Activated CD4-positive, alpha-beta T cell treated with anti-CD3 and anti-CD28 coated beads, Interleukin-2, amount 10 ng/mL, durations not matched to agents 24 days and 14 days (primary cell): ENCODE results near the gene CCDC82. TPM values are rescaled to one million over a fixed set of nuclear protein-coding genes. Genes with fewer than 3 reads are reported as not detected.
A peak's percentile ranks its signal among the peaks of the same experiment; 100 is the strongest.

Source experiments
- DNase-seq: peaks from one replicate; pipeline ENCODE4 v3.0.0; 2022
- H3K27ac Mint-ChIP-seq: one replicate; pipeline ENCODE4 v1.8.0; 2022; ENCODE audit warnings: mild to moderate bottlenecking, mixed read lengths
- H3K27me3 Mint-ChIP-seq: one replicate; pipeline ENCODE4 v1.8.0; 2022; ENCODE audit warnings: mixed read lengths
- H3K36me3 Mint-ChIP-seq: one replicate; pipeline ENCODE4 v1.8.0; 2022; ENCODE audit warnings: low read depth, mild to moderate bottlenecking, mixed read lengths
- H3K4me1 Mint-ChIP-seq: one replicate; pipeline ENCODE4 v1.8.0; 2021; ENCODE audit warnings: mixed read lengths
- H3K4me3 Mint-ChIP-seq: one replicate; pipeline ENCODE4 v1.8.0; 2022; ENCODE audit warnings: mild to moderate bottlenecking, moderate library complexity, mixed read lengths
- H3K9me3 Mint-ChIP-seq: one replicate; pipeline ENCODE4 v1.8.0; 2021; ENCODE audit warnings: mixed read lengths
- intact Hi-C: fragments of 100-400 bp; cut with micrococcal nuclease; formaldehyde crosslinking; loops from one replicate; pipeline ENCODE4 v1.15.1; 2023
- total RNA-seq: library from RNA; stranded (reverse); gene quantifications from 2 replicates; pipeline ENCODE4 v1.2.3, GENCODE V29; 2022

CCDC82 gene
- total RNA-seq, 1 donor from 2014 or later = 31.8 TPM

DNA sequence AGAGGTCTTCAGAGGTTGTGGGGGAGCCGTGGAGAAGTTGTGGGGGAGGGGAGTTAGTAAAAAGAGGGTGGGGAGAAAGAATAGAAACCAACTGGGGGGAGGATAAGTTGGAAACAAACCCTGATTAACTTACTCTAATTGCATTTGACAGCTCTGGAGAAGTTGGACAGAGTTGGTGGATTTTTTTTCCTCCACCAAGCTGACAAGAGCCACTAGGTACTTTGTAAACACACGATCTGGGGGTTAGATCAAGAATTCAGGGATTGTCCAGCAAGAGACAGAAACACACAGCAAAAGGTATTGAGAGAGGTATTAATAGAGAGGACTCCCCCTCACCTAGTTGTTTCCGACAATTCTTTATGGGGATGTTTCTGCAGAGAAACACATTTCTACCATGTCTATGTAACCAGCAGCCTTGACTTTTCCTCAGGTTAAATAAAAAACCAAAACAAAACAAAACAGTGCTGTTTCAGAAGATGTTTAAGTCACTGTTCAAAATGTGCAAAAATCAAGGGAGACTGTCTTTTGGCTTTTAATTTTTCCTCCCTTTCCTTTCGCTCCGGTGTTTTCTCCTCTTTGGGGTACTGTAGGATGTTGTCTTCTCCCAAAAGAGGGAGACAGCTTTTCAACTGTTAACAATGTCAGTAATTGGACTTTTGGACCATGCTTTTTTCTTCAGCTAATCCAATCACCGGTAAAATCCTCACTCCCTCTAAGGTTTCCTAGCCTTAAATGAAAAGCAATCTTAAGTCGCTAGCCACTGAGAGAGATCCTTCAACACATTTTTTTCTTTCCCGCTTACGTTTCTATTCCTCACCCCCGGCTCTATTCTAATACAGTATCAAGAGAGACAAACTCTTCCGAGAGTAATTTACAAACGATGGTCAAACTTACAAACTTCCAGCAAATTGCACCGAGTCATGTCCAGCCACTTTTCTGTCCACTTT lies 47.4 kb downstream of the CCDC82 start:
- Mint-ChIP-seq H3K36me3 (peaks cover 10% of the 10 kb centered on the region), H3K4me1 (peaks cover 52% of the 10 kb centered on the region), H3K27ac (peak overlapping the region; percentile 93), H3K4me3 (peak overlapping the region; percentile 95), H3K9me3 (no peaks in the 10 kb centered on the region), H3K27me3 (no peaks in the 10 kb centered on the region)
- intact Hi-C loops = loop anchor here (2.0 to 10.0 kb wide), 9 partner anchors 35 to 505 kb away; partner anchors contain the start of gene MTMR2
- no peak for DNase-seq

DNA sequence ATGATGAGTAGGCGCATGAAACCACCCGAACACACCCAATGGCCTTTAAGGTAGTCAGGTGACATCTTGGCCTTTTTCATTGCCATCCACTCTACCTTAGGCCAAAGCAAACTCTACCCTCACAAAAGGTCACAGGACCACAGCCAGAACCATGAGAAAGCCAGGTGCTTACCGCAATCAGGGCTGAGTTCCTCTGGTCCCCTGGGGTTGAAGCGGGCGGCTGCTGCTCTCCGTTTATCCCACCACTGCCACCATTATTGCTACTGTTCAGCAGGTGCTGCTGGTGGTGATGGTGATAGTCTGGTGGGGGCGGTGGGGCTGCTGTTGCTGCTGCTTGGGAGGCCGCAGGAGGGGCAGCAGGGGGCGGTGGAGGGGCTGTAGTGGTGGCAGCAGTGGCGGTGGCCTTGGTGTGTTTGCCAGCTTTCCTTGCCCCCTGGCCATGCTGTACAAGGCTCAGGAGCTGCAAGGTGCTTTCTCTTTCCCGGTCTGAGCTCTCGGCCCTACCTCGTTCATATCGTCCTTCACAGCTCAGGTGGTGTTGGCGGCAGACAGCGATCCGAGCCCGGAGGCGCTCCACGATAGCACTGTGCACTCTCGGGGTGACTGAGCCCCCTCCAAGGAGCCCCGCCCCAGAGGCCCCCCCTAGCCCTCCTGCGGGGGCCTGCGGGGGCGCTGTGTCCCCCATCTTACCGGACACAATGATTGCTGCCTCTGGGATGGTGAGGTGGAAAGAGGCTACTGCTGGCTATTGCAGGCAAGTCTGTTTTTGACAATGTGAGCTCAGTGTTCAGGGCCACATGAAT lies 48.3 kb downstream of the CCDC82 start:
- DNase-seq = peak; percentile 91
- peak overlapping the region; percentile 95 for H3K4me3 Mint-ChIP-seq
- H3K36me3 Mint-ChIP-seq = peaks cover 10% of the 10 kb centered on the region
- intact Hi-C loops = loop anchor here (1.0 to 10.0 kb wide), 10 partner anchors 34 to 504 kb away; partner anchors contain the start of gene MTMR2
- H3K4me1 Mint-ChIP-seq = peaks cover 56% of the 10 kb centered on the region
- no peaks in the 10 kb centered on the region for H3K9me3 Mint-ChIP-seq
- H3K27ac Mint-ChIP-seq = peak overlapping the region; percentile 93
- no peaks in the 10 kb centered on the region for H3K27me3 Mint-ChIP-seq

DNA sequence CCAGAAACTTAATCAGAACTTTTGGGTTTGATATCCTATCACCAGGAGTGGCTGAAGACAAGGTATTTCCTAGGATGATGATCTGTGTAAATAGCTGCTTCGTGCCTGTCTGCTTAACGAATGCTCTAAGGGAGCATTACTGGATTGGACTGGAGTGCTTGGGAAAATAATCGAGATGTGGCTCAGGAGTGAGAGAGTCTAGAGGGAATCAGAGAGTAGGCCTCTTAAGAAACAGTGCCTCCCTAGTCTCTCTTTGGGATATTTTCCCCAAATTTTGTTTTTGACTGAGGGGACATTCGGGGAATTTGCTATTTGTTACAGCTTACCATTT lies 49.2 kb downstream of the CCDC82 start:
- H3K36me3 Mint-ChIP-seq = peaks cover 14% of the 10 kb centered on the region

DNA sequence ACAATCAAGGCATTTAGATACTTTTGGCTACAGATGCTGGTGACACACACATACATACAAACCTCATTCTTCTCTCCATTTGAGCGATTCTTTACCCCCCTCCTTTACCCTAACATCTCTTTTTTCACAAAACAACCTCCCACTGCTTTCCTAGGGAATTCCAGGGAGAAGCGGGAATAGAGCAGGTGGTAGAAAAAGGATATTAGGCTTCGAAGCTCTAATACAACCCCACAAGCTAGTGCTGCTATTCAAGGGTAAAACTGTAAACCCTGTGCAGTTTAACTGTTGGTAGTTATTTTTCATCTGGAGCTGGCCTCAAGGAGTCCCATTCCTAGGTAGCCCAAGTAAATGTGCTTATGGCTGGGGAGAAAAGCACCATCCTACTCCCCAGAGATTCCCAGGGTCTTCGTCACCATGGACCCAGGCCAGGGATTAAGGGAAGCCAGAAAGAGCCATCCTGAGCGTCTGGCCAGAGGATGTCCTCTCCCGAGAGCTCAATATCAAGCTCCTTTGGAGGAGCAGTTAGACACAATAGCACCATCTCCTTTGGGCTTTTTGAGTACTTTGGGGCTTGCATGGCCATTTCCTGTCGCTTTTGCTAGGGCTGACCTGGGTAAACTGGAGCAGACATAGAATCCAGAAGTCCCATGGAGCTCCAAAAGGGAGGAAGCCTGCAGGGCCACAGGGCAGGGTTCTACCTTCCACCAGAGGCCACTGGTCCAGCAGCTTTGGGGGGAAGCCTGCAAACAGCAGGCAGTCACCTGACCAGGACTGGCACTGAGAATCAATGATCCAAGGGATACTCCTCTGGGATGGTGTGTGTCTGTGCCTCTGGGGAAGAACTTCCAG lies 49.8 kb downstream of the CCDC82 start:
- H3K4me3 Mint-ChIP-seq = peak overlapping the region; percentile 95
- intact Hi-C loops = loop anchor here (2.0 to 10.0 kb wide), 5 partner anchors 33 to 503 kb away; partner anchors contain the start of gene MTMR2
- H3K4me1 Mint-ChIP-seq = peaks cover 63% of the 10 kb centered on the region
- peaks cover 17% of the 10 kb centered on the region for H3K36me3 Mint-ChIP-seq
- peak overlapping the region; percentile 93 for H3K27ac Mint-ChIP-seq
- H3K9me3 Mint-ChIP-seq = no peaks in the 10 kb centered on the region
- peak; percentile 69 for DNase-seq
- H3K27me3 Mint-ChIP-seq = no peaks in the 10 kb centered on the region

More for the DNA sequence above, 49.2 kb downstream of the CCDC82 start:
- Mint-ChIP-seq H3K27ac (peak overlapping the region; percentile 93), H3K9me3 (no peaks in the 10 kb centered on the region), H3K4me3 (peak overlapping the region; percentile 95), H3K27me3 (no peaks in the 10 kb centered on the region), H3K4me1 (peaks cover 61% of the 10 kb centered on the region)
- intact Hi-C loops = loop anchor here (5.0 to 10.0 kb wide), 4 partner anchors 33 to 503 kb away; partner anchors contain the start of gene MTMR2
- no peak for DNase-seq

DNA sequence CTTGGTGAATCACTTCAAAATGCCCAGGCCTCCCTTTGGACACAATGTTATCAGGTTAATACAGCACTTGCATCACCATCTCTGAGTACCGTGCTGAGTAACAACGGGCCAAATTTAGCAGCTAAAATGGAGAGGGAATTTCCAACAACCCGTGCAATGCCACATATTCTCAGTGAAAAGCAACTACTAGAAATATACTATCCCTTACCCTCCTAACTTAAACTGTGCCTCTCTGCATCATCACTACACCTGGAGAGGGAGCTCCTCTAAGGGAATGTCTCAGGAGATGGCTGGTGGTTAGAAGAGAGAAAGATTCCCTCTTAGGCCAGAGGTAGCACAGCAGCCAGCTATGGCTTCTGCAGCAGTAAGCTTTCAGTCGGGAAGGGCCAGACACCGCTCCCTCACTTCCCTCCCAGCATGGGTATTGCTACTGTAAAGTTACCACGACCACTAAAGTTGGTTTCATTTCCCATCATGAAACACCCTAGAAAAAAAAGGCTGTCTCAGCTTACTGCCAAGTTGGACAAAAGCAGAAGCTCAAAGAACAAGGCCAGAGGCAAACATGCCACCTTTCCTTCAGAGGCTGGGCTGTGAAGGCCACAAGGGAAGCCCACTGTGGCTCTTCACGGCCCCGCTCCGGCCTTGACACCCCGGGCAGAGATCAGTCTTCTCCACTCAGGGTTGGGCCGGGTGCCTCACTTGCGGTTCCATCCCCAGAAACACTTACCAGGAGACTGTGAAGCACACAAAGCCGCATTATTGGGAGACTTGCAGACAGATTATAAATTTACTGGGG lies 50.6 kb downstream of the CCDC82 start:
- Mint-ChIP-seq H3K36me3 (peaks cover 25% of the 10 kb centered on the region), H3K27ac (peak overlapping the region; percentile 93), H3K27me3 (no peaks in the 10 kb centered on the region), H3K4me1 (peaks cover 69% of the 10 kb centered on the region), H3K4me3 (peak overlapping the region; percentile 95), H3K9me3 (peaks cover 4% of the 10 kb centered on the region)
- intact Hi-C loops = loop anchor here (1.0 to 2.0 kb wide), 2 partner anchors 72 to 277 kb away; no protein-coding TSS in a partner anchor
- peak; percentile 86 for DNase-seq

DNA sequence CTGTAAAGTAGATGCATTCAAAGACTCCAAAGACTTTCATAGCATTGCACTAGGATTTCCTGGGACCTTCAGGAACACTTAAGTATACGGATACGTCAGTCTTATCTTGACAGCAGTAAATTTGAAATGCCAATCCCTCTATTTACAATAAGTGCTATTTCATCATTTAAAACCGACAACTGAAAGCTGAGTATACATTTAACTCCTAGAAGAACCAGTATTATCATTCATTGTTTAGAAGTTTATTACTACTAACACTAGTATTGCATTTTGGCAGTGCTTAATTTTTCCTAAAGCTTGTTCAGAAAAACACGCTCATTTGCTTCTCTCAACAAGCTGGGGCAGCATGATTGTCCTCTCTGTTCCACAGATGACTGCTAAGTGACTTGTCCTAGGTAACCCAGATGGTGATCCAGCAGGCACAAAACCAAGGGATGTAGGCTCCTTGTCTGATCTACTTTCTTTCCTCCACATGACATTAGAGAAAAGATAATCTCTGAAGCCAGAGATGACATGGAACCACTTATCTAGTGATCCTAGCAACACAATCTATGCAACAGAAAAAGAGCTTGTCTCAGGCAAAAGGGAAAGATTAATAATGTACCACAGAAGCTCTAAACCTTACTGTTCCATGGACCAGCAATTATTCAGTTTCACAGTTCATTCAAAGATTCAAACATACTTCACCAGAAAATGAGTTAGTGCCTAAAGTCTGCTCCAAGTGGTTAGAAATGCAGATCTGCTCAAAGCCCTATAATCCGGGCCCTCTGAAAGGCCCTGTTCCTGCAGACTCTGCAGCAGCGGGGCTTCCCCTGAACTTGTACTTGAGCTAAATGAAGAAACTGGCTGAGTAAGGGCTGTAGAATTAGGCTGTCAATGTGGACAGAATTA lies 51.9 kb downstream of the CCDC82 start:
- Mint-ChIP-seq H3K27ac (peak overlapping the region; percentile 93), H3K36me3 (peaks cover 28% of the 10 kb centered on the region), H3K4me1 (peaks cover 73% of the 10 kb centered on the region), H3K27me3 (no peaks in the 10 kb centered on the region), H3K9me3 (peaks cover 4% of the 10 kb centered on the region), H3K4me3 (peak overlapping the region; percentile 95)
- intact Hi-C loops = loop anchor here (1.0 to 2.0 kb wide), 3 partner anchors 8 to 275 kb away; no protein-coding TSS in a partner anchor
- peak; percentile 82 for DNase-seq

DNA sequence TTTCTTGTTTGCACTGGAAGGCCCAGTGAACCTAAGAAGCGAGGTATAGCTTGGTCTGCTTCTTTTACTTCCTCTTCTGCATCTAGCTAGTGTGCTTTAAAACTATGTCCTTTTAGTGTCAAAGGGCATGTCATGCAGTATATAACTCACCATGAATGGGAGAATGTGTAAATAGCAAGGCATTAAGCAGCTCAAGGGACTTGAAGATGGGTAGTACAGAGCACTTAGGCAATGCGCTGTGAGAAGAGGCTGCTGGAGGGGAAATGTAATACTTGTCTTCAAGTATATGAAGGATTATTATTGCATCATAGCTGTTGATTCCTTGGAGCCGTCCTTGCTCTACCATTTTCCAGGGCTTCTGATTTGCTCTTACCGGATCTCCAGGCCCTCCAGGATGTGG lies 54.3 kb downstream of the CCDC82 start:
- no peak for DNase-seq
- intact Hi-C loops = no loop called here
- Mint-ChIP-seq H3K4me1 (peaks cover 67% of the 10 kb centered on the region), H3K27me3 (no peaks in the 10 kb centered on the region), H3K9me3 (peaks cover 4% of the 10 kb centered on the region), H3K4me3 (no peak overlapping the region), H3K36me3 (peaks cover 24% of the 10 kb centered on the region), H3K27ac (no peak overlapping the region)

DNA sequence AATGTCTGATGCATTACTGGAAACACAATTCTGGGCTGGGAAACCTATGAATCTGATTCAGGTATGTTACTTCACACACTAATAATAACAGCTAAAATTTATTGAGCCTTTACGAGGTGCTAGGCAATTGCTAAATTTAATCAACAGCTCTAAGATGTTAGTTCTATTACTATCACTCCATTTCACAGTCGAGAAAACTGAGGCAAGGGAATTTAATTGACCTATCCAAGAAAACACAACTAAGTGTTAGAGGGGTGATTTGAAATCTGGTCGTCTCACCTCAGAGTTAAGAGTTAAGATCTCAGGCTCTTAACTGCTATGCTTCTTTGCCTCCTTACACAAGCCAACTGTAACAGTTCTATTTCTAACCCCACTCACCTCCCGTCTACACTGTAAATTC lies 55.5 kb downstream of the CCDC82 start:
- Mint-ChIP-seq H3K27ac (no peak overlapping the region), H3K4me1 (peaks cover 68% of the 10 kb centered on the region), H3K36me3 (peaks cover 28% of the 10 kb centered on the region), H3K27me3 (no peaks in the 10 kb centered on the region), H3K4me3 (no peak overlapping the region), H3K9me3 (peaks cover 6% of the 10 kb centered on the region)
- intact Hi-C loops = no loop called here
- no peak for DNase-seq

DNA sequence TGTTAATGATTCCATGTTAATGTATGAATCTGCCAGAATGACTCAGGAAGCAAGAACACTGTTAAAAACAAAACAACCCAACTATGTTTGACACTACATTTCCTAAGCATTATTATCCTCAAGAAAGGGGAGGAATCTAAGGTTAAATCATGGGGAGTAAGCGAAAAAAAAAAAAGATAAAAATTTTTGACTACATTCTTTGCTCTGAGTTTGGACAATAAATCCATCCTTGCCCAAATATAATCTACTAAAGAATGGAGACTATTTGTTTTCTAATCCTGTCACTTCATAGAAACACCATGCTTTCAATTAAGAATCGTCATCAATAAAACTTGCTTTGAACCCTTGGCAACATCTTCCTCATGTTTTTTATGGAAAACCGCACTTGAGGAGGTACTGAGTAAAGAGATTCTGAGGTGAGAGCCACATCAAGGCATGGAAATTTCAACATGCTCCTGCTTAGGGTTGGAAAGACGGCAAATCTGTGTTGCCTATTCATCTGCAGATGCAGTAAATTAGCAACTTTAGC lies 56.5 kb downstream of the CCDC82 start:
- Mint-ChIP-seq H3K36me3 (peaks cover 33% of the 10 kb centered on the region), H3K27ac (no peak overlapping the region), H3K4me3 (no peak overlapping the region), H3K9me3 (peaks cover 7% of the 10 kb centered on the region), H3K4me1 (peaks cover 65% of the 10 kb centered on the region), H3K27me3 (no peaks in the 10 kb centered on the region)
- intact Hi-C loops = no loop called here
- DNase-seq = no peak

DNA sequence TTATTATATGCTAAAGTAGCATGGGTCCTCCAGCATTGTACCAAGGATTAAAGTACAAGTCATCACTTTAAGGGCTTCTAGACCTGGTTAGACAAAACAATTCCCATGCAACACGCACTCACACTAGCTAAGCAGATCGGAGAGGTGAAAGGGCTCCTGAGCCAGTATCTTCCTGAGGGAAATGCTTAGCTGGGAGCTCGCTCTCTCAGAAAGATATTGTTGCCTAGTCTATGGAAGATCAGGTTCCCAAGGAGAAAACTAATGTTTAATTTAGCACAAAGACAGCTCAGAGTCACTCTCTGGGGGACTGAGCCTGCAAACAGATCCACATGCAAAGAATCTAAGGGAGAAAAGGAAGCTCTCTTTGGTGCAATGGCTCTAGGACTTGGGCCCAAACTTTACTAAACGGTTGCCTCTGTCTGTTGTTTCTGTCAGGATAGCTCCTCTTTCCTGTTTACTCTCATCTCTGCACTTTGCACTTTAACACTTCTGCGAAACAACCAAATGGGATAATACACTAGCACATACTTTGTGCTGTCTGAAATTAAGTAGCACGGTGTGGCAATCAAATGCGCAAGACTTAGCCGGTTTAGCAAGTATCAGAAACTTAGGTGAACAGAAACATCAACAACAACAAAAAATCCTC lies 57.5 kb downstream of the CCDC82 start:
- DNase-seq = no peak
- no peak overlapping the region for H3K27ac Mint-ChIP-seq
- peaks cover 56% of the 10 kb centered on the region for H3K4me1 Mint-ChIP-seq
- no peaks in the 10 kb centered on the region for H3K27me3 Mint-ChIP-seq
- intact Hi-C loops = no loop called here
- peaks cover 7% of the 10 kb centered on the region for H3K9me3 Mint-ChIP-seq
- peak overlapping the region; percentile 1 for H3K4me3 Mint-ChIP-seq
- H3K36me3 Mint-ChIP-seq = peaks cover 33% of the 10 kb centered on the region

DNA sequence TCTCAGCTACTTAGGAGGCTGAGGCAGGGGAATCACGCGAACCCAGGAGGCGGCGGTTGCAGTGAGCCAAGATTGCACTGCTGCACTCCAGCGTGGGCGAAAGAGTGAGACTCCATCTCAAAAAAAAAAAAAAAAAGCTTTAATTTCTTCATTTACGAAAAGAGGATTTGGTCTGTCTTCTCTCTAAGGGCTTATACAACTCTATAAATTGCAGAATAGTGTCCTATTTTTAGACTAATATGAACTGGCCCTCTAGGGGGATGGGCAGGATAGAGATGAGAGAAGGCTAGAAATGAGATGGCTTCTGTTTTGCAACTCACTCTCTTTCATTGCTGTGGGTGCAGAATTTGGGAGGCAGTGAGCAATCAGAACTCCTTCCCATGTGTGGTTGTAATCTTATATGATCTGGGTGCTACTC lies 58.0 kb downstream of the CCDC82 start:
- H3K4me1 Mint-ChIP-seq = peaks cover 52% of the 10 kb centered on the region
- peak overlapping the region; percentile 1 for H3K4me3 Mint-ChIP-seq
- H3K9me3 Mint-ChIP-seq = peaks cover 7% of the 10 kb centered on the region
- H3K27ac Mint-ChIP-seq = no peak overlapping the region
- no peaks in the 10 kb centered on the region for H3K27me3 Mint-ChIP-seq
- no peak for DNase-seq
- intact Hi-C loops = no loop called here
- H3K36me3 Mint-ChIP-seq = peaks cover 36% of the 10 kb centered on the region
